ENCODE data around the gene MYLK. TPM values are rescaled to one million over a fixed set of nuclear protein-coding genes. Genes with fewer than 3 reads are reported as not detected.

The MYLK gene
- total and polyA plus RNA-seq, 11 donors: 3.2 to 20.7 (median 12.4) TPM

DNA sequence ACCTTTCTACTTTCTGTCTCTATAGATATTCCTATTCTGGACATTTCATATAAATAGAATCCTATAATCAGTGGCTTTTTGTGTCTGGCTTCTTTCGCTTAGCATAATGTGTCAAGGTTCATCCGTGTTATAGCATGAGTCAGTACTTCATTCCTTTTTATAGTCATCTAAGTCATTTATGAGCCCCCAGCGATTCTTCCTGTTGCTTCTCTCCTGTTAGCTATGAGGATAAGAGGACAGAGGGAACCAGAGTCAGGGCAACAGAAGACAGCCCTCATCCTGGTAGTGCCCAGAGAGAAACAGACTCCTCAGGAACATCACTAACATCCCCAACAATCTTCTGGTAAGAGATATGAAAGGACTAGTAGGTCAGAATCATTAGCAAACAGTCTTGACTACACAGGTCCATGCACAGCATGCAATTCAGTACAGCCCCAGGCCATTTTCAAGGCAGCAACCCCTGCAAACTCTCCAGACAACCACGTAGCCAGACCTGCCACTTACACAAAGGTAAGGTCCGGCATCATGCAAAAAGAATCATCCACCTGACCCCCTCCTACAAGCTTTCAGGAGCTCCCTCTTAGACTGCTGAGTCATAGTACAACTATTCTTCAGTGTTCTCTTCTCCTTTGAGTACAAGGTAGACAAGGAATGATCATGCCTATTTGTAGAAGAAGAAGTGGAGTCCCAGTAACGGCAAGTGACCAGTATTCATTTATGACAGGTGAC is 91.5 kb downstream of the MYLK start:
- no peak overlapping the region for H3K27ac ChIP-seq
- ATAC-seq: no peak
- H3K36me3 ChIP-seq: no peaks in the 10 kb centered on the region
- H3K4me3 ChIP-seq: no peak overlapping the region
- no peaks in the 10 kb centered on the region for H3K4me1 ChIP-seq
- intact Hi-C loops (cut with DNase I): no loop called here
- TF ChIP-seq, protein P1, sequence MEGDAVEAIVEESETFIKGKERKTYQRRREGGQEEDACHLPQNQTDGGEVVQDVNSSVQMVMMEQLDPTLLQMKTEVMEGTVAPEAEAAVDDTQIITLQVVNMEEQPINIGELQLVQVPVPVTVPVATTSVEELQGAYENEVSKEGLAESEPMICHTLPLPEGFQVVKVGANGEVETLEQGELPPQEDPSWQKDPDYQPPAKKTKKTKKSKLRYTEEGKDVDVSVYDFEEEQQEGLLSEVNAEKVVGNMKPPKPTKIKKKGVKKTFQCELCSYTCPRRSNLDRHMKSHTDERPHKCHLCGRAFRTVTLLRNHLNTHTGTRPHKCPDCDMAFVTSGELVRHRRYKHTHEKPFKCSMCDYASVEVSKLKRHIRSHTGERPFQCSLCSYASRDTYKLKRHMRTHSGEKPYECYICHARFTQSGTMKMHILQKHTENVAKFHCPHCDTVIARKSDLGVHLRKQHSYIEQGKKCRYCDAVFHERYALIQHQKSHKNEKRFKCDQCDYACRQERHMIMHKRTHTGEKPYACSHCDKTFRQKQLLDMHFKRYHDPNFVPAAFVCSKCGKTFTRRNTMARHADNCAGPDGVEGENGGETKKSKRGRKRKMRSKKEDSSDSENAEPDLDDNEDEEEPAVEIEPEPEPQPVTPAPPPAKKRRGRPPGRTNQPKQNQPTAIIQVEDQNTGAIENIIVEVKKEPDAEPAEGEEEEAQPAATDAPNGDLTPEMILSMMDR (IDR thresholded peaks at IDR 0.05): no peak
- no peak for TF ChIP-seq POLR2A (IDR thresholded peaks at IDR 0.05)
- WGBS, 4 donors: 95% methylated on average over 6 of the region's 6 CpGs
- DNase-seq: no peak
- H3K9me3 ChIP-seq: no peaks in the 10 kb centered on the region
- no peaks in the 10 kb centered on the region for H3K27me3 ChIP-seq

DNA sequence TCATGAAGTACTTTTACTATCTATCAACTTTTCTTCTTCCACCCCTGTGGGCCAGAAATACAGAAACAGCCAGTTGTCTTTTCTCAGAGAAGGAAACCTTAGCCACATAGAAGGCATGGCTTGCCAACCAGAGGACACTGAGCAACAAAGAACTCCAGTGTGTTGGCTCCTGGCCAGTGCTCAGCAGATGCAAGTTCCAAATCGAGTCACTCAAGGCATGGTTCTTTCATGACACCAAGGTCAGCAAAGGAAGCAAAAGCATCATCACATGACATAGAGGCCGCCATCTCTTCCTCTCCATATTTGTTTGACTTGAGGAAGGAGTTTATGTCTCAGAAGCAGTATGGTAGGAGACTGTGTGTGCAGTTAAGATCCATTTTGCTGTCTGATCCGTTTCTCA is 92.2 kb downstream of the MYLK start:
- ATAC-seq (no peak), DNase-seq (no peak)
- no peak overlapping the region for H3K27ac ChIP-seq
- H3K27me3 ChIP-seq: no peaks in the 10 kb centered on the region
- H3K4me1 ChIP-seq: no peaks in the 10 kb centered on the region
- no peaks in the 10 kb centered on the region for H3K9me3 ChIP-seq
- no peak for TF ChIP-seq POLR2A (IDR thresholded peaks at IDR 0.05)
- TF ChIP-seq, protein P1 (IDR thresholded peaks at IDR 0.05): no peak
- no peaks in the 10 kb centered on the region for H3K36me3 ChIP-seq
- WGBS, 4 donors: 58 to 67% (median 60%) methylated on average over 3 of the region's 3 CpGs
- intact Hi-C loops (cut with DNase I): no loop called here
- no peak overlapping the region for H3K4me3 ChIP-seq

DNA sequence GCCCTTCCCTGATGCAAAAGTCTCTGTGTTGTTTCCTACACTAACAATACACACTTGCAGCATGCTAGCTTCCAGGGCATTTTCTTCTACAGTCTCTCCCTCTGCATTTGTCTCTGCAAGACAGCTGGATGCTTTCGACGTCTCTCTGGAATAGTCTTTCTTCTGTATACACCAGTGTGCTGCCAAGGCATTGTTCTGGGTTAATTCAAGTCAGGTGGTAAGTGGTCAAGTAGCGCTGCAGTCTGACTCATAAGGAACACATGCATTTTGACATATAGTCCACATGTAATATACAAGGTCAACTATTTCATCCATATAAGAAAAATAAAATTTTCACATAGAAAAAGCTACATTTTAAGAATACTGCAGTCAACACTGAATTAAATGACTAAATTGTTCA is 92.7 kb downstream of the MYLK start:
- DNase-seq (no peak), ATAC-seq (no peak)
- Histone ChIP-seq H3K4me1 (no peaks in the 10 kb centered on the region), H3K27me3 (no peaks in the 10 kb centered on the region), H3K36me3 (no peaks in the 10 kb centered on the region), H3K4me3 (no peak overlapping the region), H3K27ac (no peak overlapping the region), H3K9me3 (no peaks in the 10 kb centered on the region)
- intact Hi-C loops (cut with DNase I): no loop called here
- TF ChIP-seq, protein P1 (IDR thresholded peaks at IDR 0.05): no peak
- no peak for TF ChIP-seq POLR2A (IDR thresholded peaks at IDR 0.05)
- 57 to 76% (median 65%) methylated on average over 3 of the region's 3 CpGs for WGBS, 4 donors

DNA sequence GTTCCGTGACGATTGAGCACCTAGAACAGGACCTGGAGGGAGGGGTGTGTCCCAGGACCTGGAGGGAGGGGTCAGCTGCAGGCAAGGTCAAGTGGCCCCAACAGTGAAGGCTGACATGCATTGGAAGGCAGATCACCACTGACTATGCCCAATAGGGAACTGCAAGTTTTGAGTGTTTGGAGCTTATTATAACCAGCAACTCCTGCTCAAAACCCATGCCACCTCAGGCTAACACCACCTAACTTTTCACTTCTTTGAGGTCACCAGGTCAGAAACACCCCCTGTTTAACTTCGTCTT is 93.1 kb downstream of the MYLK start:
- Histone ChIP-seq H3K4me1 (no peaks in the 10 kb centered on the region), H3K9me3 (no peaks in the 10 kb centered on the region), H3K27ac (no peak overlapping the region), H3K36me3 (no peaks in the 10 kb centered on the region), H3K4me3 (no peak overlapping the region), H3K27me3 (no peaks in the 10 kb centered on the region)
- 90 to 95% (median 92%) methylated on average over 3 of the region's 3 CpGs for WGBS, 4 donors
- no peak for DNase-seq
- TF ChIP-seq POLR2A (IDR thresholded peaks at IDR 0.05): no peak
- TF ChIP-seq, protein P1 (IDR thresholded peaks at IDR 0.05): no peak
- intact Hi-C loops (cut with DNase I): no loop called here
- no peak for ATAC-seq
